Dedifferentiated amniotic fluid mesenchymal stem cell (primary cell): ENCODE data around the gene TOB1.

ENCODE experiments used
- DNase-seq: peaks from one replicate; pipeline ENCODE4 v3.0.0-alpha.2; 2016; ENCODE audit errors: extremely low spot score

The TOB1 gene

DNA sequence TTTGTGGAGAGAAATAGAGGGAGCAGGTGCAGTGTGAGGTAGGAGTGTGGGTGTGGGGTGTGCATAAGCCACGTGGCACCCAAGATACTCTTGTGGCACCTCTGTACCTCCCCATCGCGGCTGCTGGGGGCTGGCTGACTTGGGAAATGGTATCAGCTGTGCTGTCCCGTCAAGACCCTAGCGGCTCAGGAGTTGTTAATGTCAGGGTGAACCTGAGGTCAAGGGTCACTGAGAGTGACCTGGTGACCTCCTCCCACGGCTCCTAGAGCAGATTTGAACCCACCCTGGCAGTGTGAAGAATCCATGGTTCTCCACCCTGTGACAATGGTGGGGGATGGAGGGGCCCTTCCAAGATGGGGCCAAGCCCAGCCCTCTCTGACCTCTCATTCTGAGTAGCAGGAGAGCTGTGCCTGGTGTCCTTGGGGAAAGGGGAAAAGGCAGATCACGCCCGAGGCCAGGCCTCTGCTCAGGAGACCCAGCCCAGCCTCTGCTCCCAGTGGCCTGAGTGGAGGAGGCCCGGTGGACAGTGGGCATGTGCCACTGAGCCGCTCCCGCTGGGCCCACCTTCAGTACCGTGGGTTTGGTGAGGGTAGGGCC lies 33.8 kb downstream of the TOB1 start:
- no peak for DNase-seq

DNA sequence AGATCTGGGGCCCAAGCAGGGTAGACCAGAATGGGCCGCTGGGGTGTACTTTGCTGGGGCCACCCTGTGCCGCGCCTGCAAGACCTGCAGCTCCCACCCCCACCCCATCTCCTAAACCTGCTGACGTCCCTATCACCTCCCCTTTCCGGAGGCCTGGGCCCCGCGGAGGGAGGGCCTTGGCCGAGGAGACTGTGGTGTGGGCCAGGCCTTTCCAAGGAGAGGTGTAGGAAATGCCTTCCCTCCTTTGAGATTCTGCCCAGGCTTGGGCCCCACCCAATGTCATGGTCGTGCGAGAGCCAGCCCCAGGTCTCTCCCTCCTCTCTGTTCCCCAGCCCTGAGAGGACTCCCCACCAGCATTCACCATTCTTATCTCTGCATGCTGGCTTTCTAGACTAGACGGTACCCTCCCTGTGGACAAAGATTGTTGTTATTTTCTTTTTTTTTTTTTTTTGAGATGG lies 34.7 kb downstream of the TOB1 start:
- DNase-seq, result no peak

DNA sequence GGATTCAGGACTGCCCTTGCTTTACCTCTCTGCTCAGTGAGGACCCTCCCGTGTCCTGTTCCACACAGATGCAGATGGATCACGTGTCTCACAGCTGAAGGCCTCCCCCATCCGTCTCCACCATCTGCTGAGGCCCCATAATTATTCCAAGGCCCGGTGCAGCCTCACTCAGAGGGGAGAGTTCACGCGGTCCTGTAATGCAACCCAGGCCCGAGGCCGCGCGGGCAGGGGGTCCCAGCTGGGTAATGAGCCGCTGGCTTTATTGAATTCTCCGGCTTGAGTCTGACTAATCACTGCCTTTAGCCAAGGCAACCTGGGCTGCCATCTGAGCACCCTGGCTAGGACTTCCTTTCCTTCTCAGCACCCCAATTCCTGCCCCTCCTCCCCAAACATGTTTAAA lies 35.2 kb downstream of the TOB1 start:
- DNase-seq, result no peak

DNA sequence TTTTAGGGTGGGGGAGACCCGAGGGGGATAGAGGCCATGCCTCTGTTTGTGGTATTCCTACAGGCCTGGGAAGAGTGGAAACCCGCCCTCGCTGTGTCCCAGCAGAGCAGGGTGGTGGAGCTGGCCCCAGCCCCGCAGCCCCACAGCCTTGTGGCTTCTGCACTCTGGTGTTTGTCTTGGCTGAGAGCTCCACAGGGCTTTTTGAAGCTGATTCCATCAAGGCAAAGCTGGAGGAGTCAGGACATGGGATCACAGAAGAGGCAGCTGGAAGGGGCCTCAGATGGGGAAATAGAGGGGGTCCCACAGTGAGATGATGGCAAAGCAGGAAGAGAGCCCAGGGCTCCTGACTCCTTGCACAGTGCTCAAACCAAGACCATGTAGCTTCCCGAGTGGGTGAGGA lies 35.8 kb downstream of the TOB1 start:
- DNase-seq, result no peak

DNA sequence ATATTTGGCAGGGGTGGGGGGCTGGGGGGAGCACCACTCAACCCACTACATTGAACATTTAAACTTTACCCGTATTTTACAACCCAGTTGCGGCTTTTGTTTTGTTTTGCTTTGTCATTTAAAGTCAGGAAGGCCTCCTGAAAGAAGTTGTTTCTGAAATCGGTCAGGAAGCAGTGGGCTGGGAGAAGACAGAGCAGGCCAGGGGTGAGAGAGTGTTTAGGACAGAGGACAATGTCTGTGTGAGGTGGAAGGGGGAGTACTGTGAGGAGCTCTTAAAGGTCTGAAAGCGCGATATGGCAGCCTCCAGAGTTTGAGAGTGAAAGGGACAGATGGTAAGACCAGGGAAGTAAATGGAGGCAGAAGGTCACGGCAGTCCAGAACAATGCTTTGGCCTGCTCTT lies 36.8 kb downstream of the TOB1 start:
- no peak for DNase-seq

DNA sequence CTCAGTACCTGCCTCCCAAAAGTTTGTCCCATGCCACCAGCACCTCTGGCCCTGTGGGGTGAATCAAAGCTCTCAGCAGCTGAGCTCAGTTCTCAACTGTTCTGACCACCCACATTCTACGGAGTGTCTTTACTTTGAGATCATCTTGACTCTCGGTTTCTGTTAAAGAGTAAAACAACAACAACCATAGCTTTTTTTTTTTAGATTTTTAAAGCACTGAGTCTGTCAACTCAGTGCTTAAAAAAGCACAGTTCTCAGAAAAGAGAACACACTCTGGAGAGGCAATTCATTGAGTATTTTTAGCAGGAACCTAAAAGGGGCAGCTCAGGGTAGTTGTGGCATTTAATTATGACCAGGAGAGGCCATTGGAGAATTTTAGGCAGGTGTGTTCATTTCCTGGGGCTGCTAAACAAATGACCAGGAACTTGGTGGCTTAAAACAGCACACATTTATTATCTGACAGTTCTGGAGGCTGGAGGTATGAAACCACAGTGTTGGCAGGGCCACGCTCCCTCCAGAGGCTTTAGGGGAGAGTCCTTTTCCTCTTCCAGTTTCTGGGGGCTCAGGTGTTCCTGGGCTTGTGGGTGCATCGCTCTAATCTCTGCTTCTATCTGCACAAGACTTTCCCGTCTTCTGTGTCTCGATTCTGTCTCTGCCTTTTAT lies 37.5 kb downstream of the TOB1 start:
- no peak for DNase-seq

DNA sequence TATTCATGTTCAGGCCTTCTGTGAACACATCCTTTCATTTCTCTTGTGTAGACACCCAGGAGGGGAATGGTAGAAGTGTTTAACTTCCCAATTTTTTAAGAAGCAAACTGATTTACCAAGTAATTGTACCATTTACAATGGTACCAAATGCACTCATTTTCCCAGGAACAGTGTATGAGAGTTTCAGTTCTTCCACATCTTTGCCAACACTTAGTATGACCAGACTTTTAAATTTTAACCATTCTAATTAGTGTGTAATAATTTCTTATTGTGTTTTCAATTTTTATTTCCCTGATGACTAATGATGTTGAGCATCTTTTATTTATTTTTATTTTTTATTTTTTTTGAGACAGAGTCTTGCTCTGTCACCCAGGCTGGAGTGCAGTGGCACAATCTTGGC lies 41.0 kb downstream of the TOB1 start:
- no peak for DNase-seq

DNA sequence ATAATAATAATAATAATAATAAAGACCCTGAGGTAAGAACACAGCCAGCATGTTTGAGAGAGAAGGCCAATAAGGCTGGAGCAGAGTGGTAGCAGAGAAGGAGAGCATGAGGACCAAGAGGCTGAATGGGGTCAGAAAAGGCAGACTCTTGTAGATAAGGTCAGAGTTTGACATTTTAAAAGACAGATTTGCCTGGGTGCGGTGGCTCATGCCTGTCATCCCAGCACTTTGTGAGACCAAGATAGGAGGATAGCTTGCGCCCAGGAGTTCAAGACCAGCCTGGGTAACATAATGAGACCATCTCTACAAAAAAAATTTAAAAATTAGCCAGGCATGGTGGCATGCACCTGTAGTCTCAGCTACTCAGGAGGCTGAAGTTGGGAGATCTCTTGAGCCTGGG lies 41.7 kb downstream of the TOB1 start:
- no peak for DNase-seq

DNA sequence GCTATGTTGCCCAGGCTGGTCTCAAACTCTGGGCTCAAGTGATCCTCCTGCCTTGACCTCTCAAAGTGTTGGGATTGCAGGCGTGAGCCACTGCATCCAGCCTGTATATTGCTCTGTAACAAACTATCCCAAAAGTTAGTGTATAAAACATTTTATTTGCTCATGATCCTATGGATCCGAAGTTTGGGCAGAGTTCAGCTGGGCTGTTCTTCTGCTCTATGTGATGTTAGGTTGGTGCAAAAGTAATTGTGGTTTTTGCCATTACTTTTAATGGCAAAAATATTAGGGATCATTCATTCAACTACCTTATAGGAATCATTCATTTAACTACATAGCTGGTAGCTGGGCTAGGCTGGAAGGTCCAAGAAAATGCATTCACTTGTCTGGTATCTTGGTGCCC lies 43.6 kb downstream of the TOB1 start:
- no peak for DNase-seq

DNA sequence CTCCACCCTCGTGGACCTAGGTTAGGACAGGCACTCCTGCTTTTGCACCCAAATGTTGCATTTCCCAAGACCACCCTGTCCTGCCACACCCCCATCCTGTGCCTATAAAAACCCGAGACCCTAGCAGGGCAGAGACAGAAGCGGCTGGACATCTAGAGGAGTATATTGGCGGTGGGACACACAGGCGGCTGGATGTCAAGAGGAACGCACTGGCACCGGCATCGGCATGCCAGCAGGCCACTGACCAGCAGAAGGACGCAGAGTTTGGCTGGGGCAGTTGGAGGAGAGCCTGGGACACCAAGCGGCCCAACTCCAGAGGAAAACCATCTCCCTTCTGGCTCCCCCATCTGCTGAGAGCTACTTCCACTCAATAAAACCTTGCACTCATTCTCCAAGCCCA lies 45.5 kb downstream of the TOB1 start:
- DNase-seq, result no peak

DNA sequence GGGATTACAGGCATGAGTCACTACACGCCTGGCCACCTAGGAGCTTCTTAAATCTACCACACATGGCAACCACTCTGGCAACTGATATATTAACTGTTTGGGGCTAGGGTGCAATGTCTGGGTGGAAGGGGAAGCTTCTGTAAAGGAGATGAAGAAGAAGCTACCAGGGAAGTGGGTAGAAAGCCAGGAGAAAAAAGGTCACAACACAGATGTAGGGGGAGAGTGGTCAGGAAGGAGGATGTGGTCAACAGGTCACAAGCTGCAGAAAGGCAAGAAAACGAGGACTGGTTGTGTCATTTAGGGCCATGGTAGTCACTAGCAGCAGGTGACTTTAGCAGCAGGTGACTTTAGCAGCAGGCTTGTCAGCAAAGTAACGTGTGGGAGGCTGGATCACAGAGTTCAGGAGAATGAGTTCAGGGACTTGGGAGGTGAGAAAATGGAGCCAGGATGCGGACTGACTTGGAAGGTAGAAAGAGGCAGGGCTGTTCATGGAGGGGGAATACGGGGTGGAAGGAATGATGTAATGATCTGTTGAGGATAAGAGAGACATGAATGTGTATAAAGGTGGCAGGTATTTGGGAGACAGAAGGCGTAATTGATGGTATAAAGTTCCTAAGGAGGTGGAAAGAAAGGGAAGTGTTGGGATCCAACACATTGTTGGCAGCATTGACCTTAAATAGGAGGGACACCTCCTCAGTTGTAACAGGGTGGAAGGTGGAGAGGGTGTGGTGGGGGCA lies 47.1 kb downstream of the TOB1 start:
- DNase-seq, result no peak

DNA sequence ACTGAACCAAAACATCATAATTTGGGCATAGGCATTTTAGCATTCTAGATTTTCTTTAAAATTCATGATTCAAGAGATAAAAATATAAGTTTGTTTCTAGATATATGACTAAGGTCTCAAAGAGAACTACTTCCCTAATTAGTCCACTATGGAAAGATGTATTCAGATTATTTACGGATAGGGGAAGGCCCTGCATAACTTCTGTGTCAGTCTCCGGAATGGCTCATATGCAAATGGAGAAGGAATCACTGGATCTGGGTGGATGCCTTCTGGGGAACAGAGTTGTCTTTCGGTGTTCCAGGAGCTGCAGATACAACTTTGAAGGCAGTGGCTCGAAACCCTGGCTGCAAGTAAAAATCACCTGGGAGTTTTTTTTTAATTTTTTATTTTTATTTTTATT lies 47.9 kb downstream of the TOB1 start:
- DNase-seq, result no peak

DNA sequence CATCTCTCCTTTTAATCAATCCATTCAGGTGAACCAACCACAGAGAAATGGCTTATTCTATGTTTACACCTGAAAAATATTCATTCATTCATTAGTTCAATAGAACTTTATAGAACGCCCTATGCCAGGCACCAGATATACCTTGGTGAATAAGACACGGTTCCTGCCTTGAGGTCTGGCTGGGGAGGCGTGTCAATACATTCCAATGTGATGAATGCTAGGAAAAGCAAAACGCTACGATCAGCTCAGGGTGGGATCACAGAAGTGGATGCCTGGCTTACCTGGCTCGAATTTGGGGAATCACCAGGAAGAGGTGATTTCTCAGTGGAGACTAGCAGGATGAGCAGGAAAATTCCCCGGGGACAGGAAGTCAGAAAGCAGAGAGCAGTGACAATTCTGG lies 48.3 kb downstream of the TOB1 start:
- no peak for DNase-seq

DNA sequence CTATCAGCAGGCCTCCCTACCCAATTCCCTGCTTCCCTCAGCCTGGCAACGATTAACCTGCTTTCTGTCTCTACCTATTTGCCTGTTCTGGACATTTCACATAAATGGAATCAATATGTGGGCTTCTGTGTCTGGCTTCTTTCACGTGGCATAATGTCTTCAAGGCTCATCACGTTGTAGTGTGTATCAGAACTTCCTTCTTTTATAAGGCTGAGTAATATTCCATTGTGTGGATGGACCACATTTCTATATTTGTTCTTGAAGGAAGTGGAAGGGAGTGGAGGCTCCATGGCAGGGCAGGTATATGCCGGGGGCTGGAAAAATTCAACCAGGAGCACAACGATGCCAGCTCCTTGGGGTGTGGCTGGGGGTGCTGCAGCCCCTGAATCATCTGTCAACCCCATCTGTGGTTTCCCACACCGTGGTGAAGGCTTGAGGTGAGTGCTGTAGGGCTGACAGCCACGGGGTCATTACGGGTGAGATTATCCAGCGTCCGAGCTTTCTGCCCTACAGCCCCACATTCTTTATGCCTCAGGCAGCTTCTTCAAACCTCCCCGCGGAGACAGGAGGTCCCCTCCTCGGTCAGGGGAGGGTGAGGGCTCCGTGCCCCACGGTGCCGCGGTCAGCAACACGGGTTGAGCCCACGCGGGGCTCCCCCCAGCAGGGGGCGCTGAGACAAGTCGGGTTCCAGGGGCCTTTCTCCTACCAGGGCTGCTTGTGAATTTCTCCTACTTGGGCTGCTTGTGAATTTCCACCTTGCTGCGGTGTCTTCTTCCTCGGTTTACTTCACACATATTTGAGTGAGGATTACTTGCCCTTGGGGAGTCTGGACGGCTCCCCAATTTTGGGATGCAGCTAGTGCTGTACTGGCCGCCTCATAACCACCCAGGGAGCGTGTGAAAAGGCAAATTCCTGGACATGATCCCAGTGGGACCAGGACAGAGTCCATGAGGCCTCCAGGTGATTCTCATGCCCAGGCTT lies 49.1 kb downstream of the TOB1 start:
- DNase-seq, result no peak

DNA sequence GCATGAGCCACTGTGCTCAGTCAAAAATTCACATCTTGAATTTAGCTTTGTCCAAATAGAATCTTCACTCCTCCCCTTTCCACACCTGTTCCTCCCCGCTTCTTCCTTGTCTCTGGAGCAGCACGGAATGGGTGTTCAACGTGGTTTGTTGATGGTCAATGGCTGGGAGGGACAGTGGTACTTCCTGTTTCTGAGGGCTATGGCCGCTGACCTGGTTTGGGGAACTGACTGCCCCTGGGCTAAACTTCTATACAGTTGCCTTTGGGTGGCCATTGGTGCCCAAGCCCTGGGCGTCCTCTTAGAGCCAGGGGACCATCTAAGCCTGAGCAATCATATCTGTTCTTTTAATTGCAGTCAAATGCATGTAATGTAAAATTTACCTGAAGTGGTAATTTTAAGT lies 49.9 kb downstream of the TOB1 start:
- DNase-seq, result no peak

DNA sequence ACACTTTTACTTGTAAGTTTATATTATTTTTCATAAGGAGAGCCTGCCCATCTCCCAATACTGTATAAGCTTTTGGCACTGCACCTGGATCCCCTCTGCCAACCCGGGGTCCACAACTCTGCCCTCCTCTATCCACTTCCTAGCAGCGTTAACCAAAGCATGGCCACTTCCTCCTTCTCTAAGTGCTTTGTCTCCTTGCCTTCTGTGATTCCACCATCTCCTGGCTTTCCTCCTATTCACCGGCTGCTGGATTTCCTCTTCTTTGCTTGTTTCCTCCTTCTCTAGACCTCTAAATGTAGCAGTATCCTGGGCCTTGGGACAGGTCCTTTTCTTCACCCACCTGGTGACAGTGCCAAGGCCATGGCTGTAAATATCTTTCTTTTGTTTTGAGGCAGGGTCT lies 50.8 kb downstream of the TOB1 start:
- DNase-seq, result no peak

DNA sequence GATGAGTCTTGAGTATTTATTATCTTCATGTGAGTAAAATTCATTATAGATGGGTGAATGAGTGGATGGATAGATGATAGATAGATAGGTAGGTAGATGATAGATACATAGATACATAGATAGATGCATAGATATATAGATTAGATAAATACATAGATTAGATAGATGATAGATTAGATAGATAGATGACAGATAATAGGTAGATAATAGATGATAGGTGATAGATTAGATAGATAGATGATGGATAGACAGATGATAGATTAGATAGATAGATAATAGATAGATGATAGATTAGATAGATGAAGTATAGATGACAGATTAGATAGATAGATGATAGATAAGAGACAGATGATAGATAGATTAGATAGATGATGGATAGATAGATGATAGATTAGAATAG lies 52.6 kb downstream of the TOB1 start:
- no peak for DNase-seq
